Right atrium auricular region (tissue), 2 donors: ENCODE results near the gene SIMC1. TPM values are rescaled to one million over a fixed set of nuclear protein-coding genes. Genes with fewer than 3 reads are reported as not detected.

ENCODE experiments used
- DNase-seq: peaks from one replicate; pipeline ENCODE4 v3.0.0-alpha.2; 2019; ENCODE audit warnings: low spot score
- H3K27ac ChIP-seq, 2 donors: fragments of 200-600 bp; sonication (generic); 1 replicate in 1 of 2; 2 replicates in 1 of 2; pipeline ENCODE4 v1.5.1; 2016 to 2019
- H3K27me3 ChIP-seq, 2 donors: fragments of 200-600 bp; sonication (generic); one replicate each; pipeline versions ENCODE4 v1.5.1 to v1.6.0; 2017 to 2019
- H3K36me3 ChIP-seq: fragments of 200-600 bp; sonication (generic); one replicate; pipeline ENCODE4 v1.5.1; 2016
- H3K4me1 ChIP-seq, 2 donors: fragments of 200-600 bp; sonication (generic); one replicate each; pipeline versions ENCODE4 v1.5.1 to v1.6.0; 2017 to 2019
- H3K4me3 ChIP-seq, 2 donors: fragments of 200-600 bp; sonication (generic); 1 replicate in 1 of 2; 2 replicates in 1 of 2; pipeline ENCODE4 v1.5.1; 2017 to 2019; ENCODE audit warnings: mild to moderate bottlenecking in 1 of 2, moderate library complexity in 1 of 2
- H3K9me3 ChIP-seq, 2 donors: fragments of 200-600 bp; sonication (generic); one replicate each; pipeline ENCODE4 v1.5.1; 2019
- CTCF ChIP-seq, 2 donors: fragments of 200-600 bp; sonication (generic); IDR thresholded peaks; one replicate each; pipeline ENCODE4 v1.5.1; 2019; ENCODE audit warnings: antibody characterized with exemption in 2 of 2
- total RNA-seq, 2 donors: library from RNA; depleted of rRNA; stranded (reverse); fragments of >200 nt; gene quantifications; one replicate each; pipeline ENCODE4 v1.1.0, GENCODE V29; 2016

SIMC1 gene
- total RNA-seq, 2 donors from 2014 or later: 5.2 to 9.1 TPM

- Histone ChIP-seq H3K9me3 (no peaks in the 10 kb centered on the region), H3K36me3 (peaks cover 43% of the 10 kb centered on the region), H3K4me3 (peak overlapping the region; percentile 79 to 89), H3K4me1 (peaks cover 0 to 35% of the 10 kb centered on the region in 2 donors), H3K27ac (peak overlapping the region; percentile 91 to 93), H3K27me3 (no peaks in the 10 kb centered on the region)
- no peak for TF ChIP-seq CTCF (IDR thresholded peaks at IDR 0.05)
- no peak for DNase-seq
These were observed 151.2 kb downstream of the SIMC1 start for GRCh38 chr5:176389135-176390123.

GRCh38 chr5:176391479-176391878, 153.3 kb downstream of the SIMC1 start:
- no peak overlapping the region for H3K4me3 ChIP-seq
- no peak for DNase-seq
- H3K27ac ChIP-seq: no peak overlapping the region
- peaks cover 35% of the 10 kb centered on the region for H3K36me3 ChIP-seq
- H3K9me3 ChIP-seq: no peaks in the 10 kb centered on the region
- TF ChIP-seq CTCF (IDR thresholded peaks at IDR 0.05): no peak
- no peaks in the 10 kb centered on the region for H3K27me3 ChIP-seq
- H3K4me1 ChIP-seq: peaks cover 0 to 51% of the 10 kb centered on the region in 2 donors

GRCh38 chr5:176391999-176392398, 153.8 kb downstream of the SIMC1 start:
- Histone ChIP-seq H3K9me3 (no peaks in the 10 kb centered on the region), H3K36me3 (peaks cover 41% of the 10 kb centered on the region), H3K4me3 (no peak overlapping the region), H3K4me1 (peaks cover 0 to 51% of the 10 kb centered on the region in 2 donors), H3K27me3 (no peaks in the 10 kb centered on the region), H3K27ac (no peak overlapping the region)
- no peak for DNase-seq
- TF ChIP-seq CTCF (IDR thresholded peaks at IDR 0.05): no peak

- Histone ChIP-seq H3K27me3 (no peaks in the 10 kb centered on the region), H3K36me3 (peaks cover 43% of the 10 kb centered on the region), H3K4me3 (no peak overlapping the region), H3K9me3 (no peaks in the 10 kb centered on the region), H3K4me1 (peaks cover 0 to 47% of the 10 kb centered on the region in 2 donors), H3K27ac (peak overlapping the region; percentile 8 to 26)
- DNase-seq: no peak
- TF ChIP-seq CTCF (IDR thresholded peaks at IDR 0.05): no peak
These were observed 154.3 kb downstream of the SIMC1 start for GRCh38 chr5:176392526-176392925.

GRCh38 chr5:176394096-176394495, 155.9 kb downstream of the SIMC1 start:
- Histone ChIP-seq H3K36me3 (peaks cover 43% of the 10 kb centered on the region), H3K27me3 (no peaks in the 10 kb centered on the region), H3K4me1 (peaks cover 0 to 39% of the 10 kb centered on the region in 2 donors), H3K27ac (peak overlapping the region; percentile 79 to 80), H3K4me3 (no peak overlapping the region), H3K9me3 (no peaks in the 10 kb centered on the region)
- DNase-seq: no peak
- no peak for TF ChIP-seq CTCF (IDR thresholded peaks at IDR 0.05)
